ENCODE data around the gene PKMYT1.

- TF ChIP-seq POLR2A (IDR thresholded peaks at IDR 0.05) (no peak), CTCF (IDR thresholded peaks at IDR 0.05) (no peak)
Measured at GRCh38 chr16:3008690-3009037, 28.4 kb upstream of the PKMYT1 start.

Measured in testis (tissue), 2 donors.